Hematopoietic multipotent progenitor cell (in vitro differentiated cells): ENCODE data around the gene OTULIN. TPM values are rescaled to one million over a fixed set of nuclear protein-coding genes. Genes with fewer than 3 reads are reported as not detected.
A peak's percentile ranks its signal among the peaks of the same experiment; 100 is the strongest.

ENCODE experiments used
- DNase-seq, 3 donors: peaks; one replicate each; pipeline ENCODE4 v3.0.0-alpha.2; 2011 to 2015; ENCODE audit warnings: low read depth in 2 of 3, low spot score in 2 of 3
- total RNA-seq: library from RNA; depleted of rRNA; stranded (reverse); fragments of >200 nt; gene quantifications from one replicate; pipeline ENCODE4 v1.2.3, GENCODE V29; 2012

Gene OTULIN
- total RNA-seq, 1 donor: 21.8 TPM

- DNase-seq: no peak
Observed at GRCh38 chr5:14695152-14695551, 30.6 kb downstream of the OTULIN start.

GRCh38 chr5:14696057-14696456, 31.5 kb downstream of the OTULIN start:
- peak in 1 of 3 donors; percentile 14 for DNase-seq

GRCh38 chr5:14696851-14697250, 32.3 kb downstream of the OTULIN start:
- no peak for DNase-seq

GRCh38 chr5:14698495-14698894, 34.0 kb downstream of the OTULIN start:
- no peak for DNase-seq

GRCh38 chr5:14699159-14699558, 34.6 kb downstream of the OTULIN start:
- no peak for DNase-seq

- DNase-seq: no peak
Observed at GRCh38 chr5:14699807-14700400, 35.4 kb downstream of the OTULIN start.

- DNase-seq: peak in 2 of 3 donors; percentile 20 to 33
Observed at GRCh38 chr5:14700478-14701436, 36.2 kb downstream of the OTULIN start.

GRCh38 chr5:14701556-14701955, 37.0 kb downstream of the OTULIN start:
- DNase-seq: no peak

GRCh38 chr5:14702238-14702839, 37.8 kb downstream of the OTULIN start:
- no peak for DNase-seq

GRCh38 chr5:14705556-14705955, 41.0 kb downstream of the OTULIN start:
- no peak for DNase-seq

GRCh38 chr5:14706615-14707021, 42.1 kb downstream of the OTULIN start:
- DNase-seq: peak in 2 of 3 donors; percentile 22 to 44

- no peak for DNase-seq
Observed at GRCh38 chr5:14707811-14708390, 43.4 kb downstream of the OTULIN start.

- DNase-seq: no peak
Observed at GRCh38 chr5:14708551-14708950, 44.0 kb downstream of the OTULIN start.

- DNase-seq: no peak
Observed at GRCh38 chr5:14710313-14710994, 45.9 kb downstream of the OTULIN start.

GRCh38 chr5:14712131-14712530, 47.6 kb downstream of the OTULIN start:
- DNase-seq: no peak

- no peak for DNase-seq
Observed at GRCh38 chr5:14712666-14713065, 48.1 kb downstream of the OTULIN start.

GRCh38 chr5:14713476-14714390, 49.2 kb downstream of the OTULIN start:
- no peak for DNase-seq

- DNase-seq: no peak
Observed at GRCh38 chr5:14714706-14715105, 50.2 kb downstream of the OTULIN start.

- no peak for DNase-seq
Observed at GRCh38 chr5:14715481-14715880, 51.0 kb downstream of the OTULIN start.
